MCF 10A (cell line): ENCODE measurements around the gene RMI2. TPM values are rescaled to one million over a fixed set of nuclear protein-coding genes. Genes with fewer than 3 reads are reported as not detected.
"Not testable (repeated sequence)": the region's sequence is repeated elsewhere in the genome, so short reads cannot be mapped to it uniquely, and the experiment has no call there.

ENCODE experiments used
- BruUV-seq: library from RNA; stranded (reverse); fragments of 400-500 nt; replicated peaks from 2 replicates; lab custom pipeline; 2021; lab: Mats Ljungman, UMichigan
- CTCF ChIA-PET: fragments of 300-600 bp; sonication (Branson Sonifier 250); formaldehyde crosslinking; extraction: SDS; loops from one replicate; lab custom pipeline; 2021; ENCODE audit warnings: antibody characterized with exemption, inconsistent platforms; lab: Yijun Ruan, JAX
- POLR2A ChIA-PET: fragments of 300-600, 350-650 bp; sonication (Branson Sonifier 250); formaldehyde crosslinking; extraction: SDS; loops from one replicate; lab custom pipeline; 2020; ENCODE audit warnings: antibody characterized with exemption, inconsistent platforms; lab: Yijun Ruan, JAX
- DNase-seq: peaks from one replicate; pipeline ENCODE4 v3.0.0-alpha.2; 2018; ENCODE audit not compliant: unreplicated experiment
- H3K27ac Mint-ChIP-seq: one replicate; pipeline ENCODE4 v1.8.0; 2022; ENCODE audit warnings: mild to moderate bottlenecking, low read depth, mixed read lengths; ENCODE audit not compliant: unreplicated experiment
- H3K27me3 Mint-ChIP-seq: one replicate; pipeline ENCODE4 v1.8.0; 2022; ENCODE audit warnings: mixed read lengths; ENCODE audit not compliant: insufficient read depth, unreplicated experiment
- H3K36me3 Mint-ChIP-seq: one replicate; pipeline ENCODE4 v1.8.0; 2022; ENCODE audit warnings: mild to moderate bottlenecking, moderate library complexity, mixed read lengths; ENCODE audit not compliant: insufficient read depth, unreplicated experiment
- H3K4me1 Mint-ChIP-seq: one replicate; pipeline ENCODE4 v1.8.0; 2022; ENCODE audit warnings: mixed read lengths; ENCODE audit not compliant: insufficient read depth, unreplicated experiment
- H3K4me3 Mint-ChIP-seq: one replicate; pipeline ENCODE4 v1.8.0; 2022; ENCODE audit warnings: mild to moderate bottlenecking, moderate library complexity, mixed read lengths; ENCODE audit not compliant: unreplicated experiment
- H3K9me3 Mint-ChIP-seq: one replicate; pipeline ENCODE4 v1.8.0; 2022; ENCODE audit warnings: mixed read lengths; ENCODE audit not compliant: unreplicated experiment
- CTCF ChIP-seq: fragments of 200-600 bp; IDR thresholded peaks from one replicate; pipeline ENCODE4 v1.8.0; 2022; ENCODE audit warnings: antibody characterized with exemption, mild to moderate bottlenecking; ENCODE audit not compliant: unreplicated experiment
- intact Hi-C: fragments of 100-400 bp; cut with micrococcal nuclease; formaldehyde crosslinking; loops from 2 replicates; pipeline ENCODE4 v1.14.1; 2022
- total RNA-seq: library from RNA; stranded (reverse); gene quantifications from 2 replicates; pipeline ENCODE4 v1.2.3, GENCODE V29; 2022

The RMI2 gene
- total RNA-seq, 1 experiment from 2014 or later: 6.6 TPM

- no peak overlapping the region for H3K4me3 Mint-ChIP-seq
- peaks cover 2% of the 10 kb centered on the region for H3K4me1 Mint-ChIP-seq
- no peak for TF ChIP-seq CTCF
- BruUV-seq: no TSS peak
- no peaks in the 10 kb centered on the region for H3K27me3 Mint-ChIP-seq
- H3K36me3 Mint-ChIP-seq: no peaks in the 10 kb centered on the region
- H3K9me3 Mint-ChIP-seq: no peaks in the 10 kb centered on the region
- H3K27ac Mint-ChIP-seq: no peak overlapping the region
- CTCF ChIA-PET: interaction anchor here (0.6 to 1.6 kb wide), 2 partner anchors 15 to 21 kb away, joined by 3 to 6 read pairs; no protein-coding TSS in a partner anchor
- intact Hi-C loops: loop anchor here (5.0 kb wide), 1 partner anchor 117 kb away; the partner anchor contains the start of gene SOCS1
- no peak for DNase-seq
- POLR2A ChIA-PET: no interaction called here
Observed at GRCh38 chr16:11374255-11374654, 29.0 kb downstream of the RMI2 start.

GRCh38 chr16:11377154-11377553, 31.9 kb downstream of the RMI2 start:
- Mint-ChIP-seq H3K9me3 (no peaks in the 10 kb centered on the region), H3K27me3 (no peaks in the 10 kb centered on the region), H3K36me3 (no peaks in the 10 kb centered on the region), H3K4me3 (no peak overlapping the region), H3K27ac (no peak overlapping the region), H3K4me1 (peaks cover 6% of the 10 kb centered on the region)
- intact Hi-C loops: no loop called here
- no TSS peak for BruUV-seq
- TF ChIP-seq CTCF: no peak
- DNase-seq: no peak
- ChIA-PET POLR2A (no interaction called here), CTCF (interaction anchor here (1.2 to 1.5 kb wide), 2 partner anchors 19 to 423 kb away, joined by 4 read pairs; no protein-coding TSS in a partner anchor)

DNA sequence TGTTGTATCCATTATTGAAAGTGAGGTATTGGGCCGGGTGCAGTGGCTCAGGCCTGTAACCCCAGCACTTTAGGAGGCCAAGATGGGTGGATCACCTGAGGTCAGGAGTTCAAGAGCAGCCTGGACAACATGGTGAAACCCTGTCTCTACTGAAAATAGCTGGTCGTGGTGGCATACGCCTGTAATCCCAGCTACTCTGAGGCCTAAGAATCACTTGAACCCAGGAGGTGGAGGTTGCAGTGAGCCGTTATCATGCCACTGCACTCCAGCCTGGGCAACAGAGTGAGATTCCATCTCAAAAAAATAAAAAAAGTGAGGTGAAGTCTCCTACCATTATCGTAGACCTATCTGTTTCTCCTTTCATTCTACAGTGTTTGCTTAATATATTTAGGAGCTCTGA, 33.7 kb downstream of the RMI2 start:
- H3K36me3 Mint-ChIP-seq, intact Hi-C loops, H3K4me3 Mint-ChIP-seq, H3K27me3 Mint-ChIP-seq, BruUV-seq, H3K9me3 Mint-ChIP-seq, H3K4me1 Mint-ChIP-seq, DNase-seq, POLR2A ChIA-PET: not testable (repeated sequence)
- CTCF ChIA-PET: interaction anchor here (0.6 to 1.6 kb wide), 6 partner anchors 8 to 415 kb away, joined by 3 to 6 read pairs (median 4); no protein-coding TSS in a partner anchor
- H3K27ac Mint-ChIP-seq: peak overlapping the region; percentile 54

GRCh38 chr16:11379420-11379819, 34.2 kb downstream of the RMI2 start:
- ChIA-PET POLR2A (interaction anchor here (0.6 kb wide), 1 partner anchor 664 kb away, joined by 3 read pairs; no protein-coding TSS in a partner anchor), CTCF (interaction anchor here (0.6 to 1.6 kb wide), 5 partner anchors 9 to 416 kb away, joined by 3 to 6 read pairs (median 4); no protein-coding TSS in a partner anchor)
- Mint-ChIP-seq H3K27me3 (no peaks in the 10 kb centered on the region), H3K4me3 (no peak overlapping the region), H3K36me3 (no peaks in the 10 kb centered on the region), H3K27ac (peak overlapping the region; percentile 54), H3K9me3 (no peaks in the 10 kb centered on the region), H3K4me1 (peaks cover 6% of the 10 kb centered on the region)
- TF ChIP-seq CTCF: no peak
- no TSS peak for BruUV-seq
- DNase-seq: peak; percentile 46
- intact Hi-C loops: no loop called here
